Upper lobe of left lung (tissue), 6 donors: Measurements from ENCODE around the gene BBLN. TPM values are rescaled to one million over a fixed set of nuclear protein-coding genes. Genes with fewer than 3 reads are reported as not detected.

Source experiments
- ATAC-seq, 2 donors: fragments of 200-7000 bp; cut with Tn5 transposase; one replicate each; pipeline ENCODE4 v1.9.1; 2022; ENCODE audit warnings: mild to moderate bottlenecking in 2 of 2, moderate library complexity in 2 of 2; ENCODE audit not compliant: low FRiP score in 2 of 2
- DNase-seq, 2 donors: peaks; one replicate each; pipeline ENCODE4 v3.0.0-alpha.2; 2019 to 2020
- H3K27ac ChIP-seq, 4 donors: fragments of 200-600 bp; sonication (generic); one replicate each; pipeline ENCODE4 v1.5.1; 2016 to 2019
- H3K27me3 ChIP-seq, 4 donors: fragments of 200-600 bp; sonication (generic); one replicate each; pipeline ENCODE4 v1.5.1; 2017 to 2019
- H3K36me3 ChIP-seq, 4 donors: fragments of 200-600 bp; sonication (generic); one replicate each; pipeline ENCODE4 v1.5.1; 2016 to 2019
- H3K4me1 ChIP-seq, 4 donors: fragments of 200-600 bp; sonication (generic); one replicate each; pipeline ENCODE4 v1.5.1; 2018 to 2019
- H3K4me3 ChIP-seq, 4 donors: fragments of 200-600 bp; sonication (generic); one replicate each; pipeline ENCODE4 v1.5.1; 2017 to 2019; ENCODE audit warnings: mild to moderate bottlenecking in 2 of 4, moderate library complexity in 1 of 4
- H3K9me3 ChIP-seq, 4 donors: fragments of 200-600 bp; sonication (generic); one replicate each; pipeline ENCODE4 v1.5.1; 2018 to 2019
- CTCF ChIP-seq, 6 experiments: fragments of 450-650 bp in 4 of 6; fragments of 200-600 bp in 2 of 6; sonication (generic) in 2 of 6; IDR thresholded peaks; one replicate each; pipeline ENCODE4 v1.5.1; 2016 to 2019; ENCODE audit warnings: antibody characterized with exemption in 6 of 6
- EP300 ChIP-seq, 4 donors: sonication (generic); formaldehyde crosslinking; IDR thresholded peaks; one replicate each; pipeline ENCODE4 v1.5.1; 2017; ENCODE audit warnings: antibody characterized with exemption in 4 of 4, control low read depth in 2 of 4
- POLR2A ChIP-seq, 4 donors: fragments of 450-650 bp; IDR thresholded peaks; one replicate each; pipeline ENCODE4 v1.5.1; 2016 to 2017; ENCODE audit warnings: antibody characterized with exemption in 4 of 4, mild to moderate bottlenecking in 2 of 4
- POLR2AphosphoS5 ChIP-seq, 2 donors: sonication (generic); formaldehyde crosslinking; IDR thresholded peaks; one replicate each; pipeline ENCODE4 v1.5.1; 2017; ENCODE audit warnings: antibody characterized with exemption in 2 of 2
- WGBS, 2 donors: methylation state at CpG; one replicate each; pipeline ENCODE4 v1.1.5; 2017 to 2018; 5-methylcytosine and 5-hydroxymethylcytosine counted together
- total RNA-seq, 6 donors: library from RNA; depleted of rRNA in 4 of 6; stranded (reverse); fragments of >200 nt in 4 of 6; gene quantifications; one replicate each; pipeline versions ENCODE4 v1.1.0 to v1.2.1, GENCODE V29; 2016 to 2021
- donor health status: DM: no; HTN: no; CAD: no; lungs with moderate emphysema.
- donor health status: DM: no; HTN: yes; CAD: no; lungs with severe emphysema.

The BBLN gene
- total RNA-seq, 6 donors from 2014 or later, result 62.4 to 204 (median 102) TPM

GRCh38 chr9:128125580-128126354, 34.3 kb upstream of the BBLN start:
- Histone ChIP-seq H3K4me3 (peak overlapping the region in 1 of 4 donors; percentile 68), H3K9me3 (no peaks in the 10 kb centered on the region), H3K36me3 (peaks cover 4 to 37% (median 26%) of the 10 kb centered on the region in 4 donors), H3K27ac (no peak overlapping the region), H3K4me1 (peaks cover 20 to 39% (median 30%) of the 10 kb centered on the region in 4 donors), H3K27me3 (no peaks in the 10 kb centered on the region)
- DNase-seq (no peak), ATAC-seq (no peak)
- WGBS, 2 donors, result 61 to 73% methylated on average over 10 of the region's 10 CpGs
- TF ChIP-seq POLR2AphosphoS5 (IDR thresholded peaks at IDR 0.05) (no peak), EP300 (IDR thresholded peaks at IDR 0.05) (no peak), POLR2A (IDR thresholded peaks at IDR 0.05) (no peak), CTCF (IDR thresholded peaks at IDR 0.05) (no peak)

GRCh38 chr9:128127568-128127989, 32.5 kb upstream of the BBLN start, which contains the start of gene PTGES2:
PTGES2 (minus strand) TSS chr9:128127729; CDS start chr9:128127717, 12 bp downstream.
- Histone ChIP-seq H3K27me3 (no peaks in the 10 kb centered on the region), H3K4me3 (peak within 1 kb of the TSS; percentile 68 to 100 (median 86)), H3K4me1 (peaks cover 20 to 39% (median 30%) of the 10 kb centered on the region in 4 donors), H3K36me3 (peaks cover 2 to 19% (median 13%) of the 10 kb centered on the region in 4 donors), H3K27ac (peak within 1 kb of the TSS; percentile 94 to 97 (median 96)), H3K9me3 (no peaks in the 10 kb centered on the region)
- peak; percentile 81 to 98 for DNase-seq
- ATAC-seq, result peak; percentile 88 to 94
- TF ChIP-seq EP300 (IDR thresholded peaks at IDR 0.05) (no peak), POLR2A (IDR thresholded peaks at IDR 0.05) (peak in 1 of 4 donors; percentile 54), CTCF (IDR thresholded peaks at IDR 0.05) (peak in 1 of 6 experiments; percentile 7), POLR2AphosphoS5 (IDR thresholded peaks at IDR 0.05) (peak; percentile 7 to 42)
- WGBS, 2 donors, result 0% methylated on average over 34 of the region's 56 CpGs; no CpG with 5 or more reads in 1 of the 2 donors

- peak; percentile 95 to 96 for ATAC-seq
- WGBS, 2 donors, result 0% methylated on average over 22 to 42 of the region's 82 CpGs
- peak overlapping the region; percentile 94 to 97 (median 96) for H3K27ac ChIP-seq
- peak overlapping the region; percentile 68 to 100 (median 86) for H3K4me3 ChIP-seq
- no peaks in the 10 kb centered on the region for H3K27me3 ChIP-seq
- DNase-seq, result peak; percentile 83 to 96
- peaks cover 20 to 39% (median 30%) of the 10 kb centered on the region in 4 donors for H3K4me1 ChIP-seq
- TF ChIP-seq POLR2AphosphoS5 (IDR thresholded peaks at IDR 0.05) (peak; percentile 41 to 59), CTCF (IDR thresholded peaks at IDR 0.05) (peak in 3 of 6 experiments; percentile 4 to 13 (median 8)), POLR2A (IDR thresholded peaks at IDR 0.05) (peak in 2 of 4 donors; percentile 33 to 53), EP300 (IDR thresholded peaks at IDR 0.05) (no peak)
- H3K9me3 ChIP-seq, result no peaks in the 10 kb centered on the region
- H3K36me3 ChIP-seq, result peaks cover 0 to 13% (median 8%) of the 10 kb centered on the region in 4 donors
Observed at GRCh38 chr9:128127990-128128835, 31.9 kb upstream of the BBLN start.

GRCh38 chr9:128128836-128129590, 31.1 kb upstream of the BBLN start:
- ATAC-seq, result no peak
- H3K9me3 ChIP-seq, result no peaks in the 10 kb centered on the region
- H3K4me1 ChIP-seq, result peaks cover 20 to 39% (median 30%) of the 10 kb centered on the region in 4 donors
- WGBS, 2 donors, result 70 to 76% methylated on average over 18 to 29 of the region's 29 CpGs
- peaks cover 0 to 5% (median under 1%) of the 10 kb centered on the region in 4 donors for H3K36me3 ChIP-seq
- H3K4me3 ChIP-seq, result peak overlapping the region; percentile 68 to 100 (median 86)
- H3K27ac ChIP-seq, result peak overlapping the region; percentile 94 to 97 (median 96)
- no peaks in the 10 kb centered on the region for H3K27me3 ChIP-seq
- peak in 1 of 2 donors; percentile 78 for DNase-seq
- no peak for TF ChIP-seq EP300 (IDR thresholded peaks at IDR 0.05)
- TF ChIP-seq CTCF (IDR thresholded peaks at IDR 0.05), result no peak
- no peak for TF ChIP-seq POLR2AphosphoS5 (IDR thresholded peaks at IDR 0.05)
- no peak for TF ChIP-seq POLR2A (IDR thresholded peaks at IDR 0.05)
